Measurements from ENCODE around the gene DUSP2. TPM values are rescaled to one million over a fixed set of nuclear protein-coding genes. Genes with fewer than 3 reads are reported as not detected.

Gene DUSP2
- total and polyA plus RNA-seq, 9 of the 15 experiments (the other 6 are each of a cell fraction or from before 2014, with no cell fraction given) = 0.04 to 0.18 TPM; not detected in 7

GRCh38 chr2:96128456-96128855, 16.8 kb downstream of the DUSP2 start:
- FAIRE-seq (no peak), ATAC-seq (no peak), DNase-seq (ENCODE audit: extremely low read depth in 1 of 4, low spot score in 3 of 4) (no peak)
- Histone ChIP-seq H2AFZ (ENCODE audit: low read depth, low read length) (no peak overlapping the region), H3K4me2 (ENCODE audit: insufficient read depth, low read length) (no peak overlapping the region), H3K4me3 (no peak overlapping the region), H3K27ac (ENCODE audit: extremely low read depth, low read depth, low read length) (no peak overlapping the region), H3K27me3 (ENCODE audit: control insufficient read depth in 2 of 2, insufficient read depth in 2 of 2, low read length in 2 of 2) (peaks cover 44 to 75% of the 10 kb centered on the region in 2 experiments), H3K9me3 (replicated peaks; ENCODE audit: control insufficient read depth, insufficient read depth, low read depth, low read length) (no peaks in the 10 kb centered on the region), H3K9ac (ENCODE audit: insufficient read depth in 1 of 2, low read depth in 2 of 2, low read length in 2 of 2) (no peak overlapping the region), H3K36me3 (ENCODE audit: control insufficient read depth, insufficient read depth, low read length) (no peaks in the 10 kb centered on the region), H3K79me2 (ENCODE audit: control insufficient read depth, insufficient read depth, low read length) (no peaks in the 10 kb centered on the region), H3K9me1 (ENCODE audit: control insufficient read depth, insufficient read depth, low read length) (no peaks in the 10 kb centered on the region), H4K20me1 (replicated peaks; ENCODE audit: control insufficient read depth, insufficient read depth, low read length) (peaks cover 11% of the 10 kb centered on the region; the same call in 1 of the 2 replicates), H3K4me1 (replicated peaks in 1 of 2; ENCODE audit: control insufficient read depth in 2 of 2, insufficient read depth in 2 of 2, low read length in 2 of 2) (peaks cover 0 to 11% of the 10 kb centered on the region in 2 experiments; a peak in 2 of 5 replicates)
- 2% methylated on average over 6 of the region's 6 CpGs for WGBS (ENCODE audit: insufficient coverage, low coverage, missing lambda C conversion rate)
- no TSS peak for BruUV-seq (replicated peaks)
- TF ChIP-seq, protein P1, sequence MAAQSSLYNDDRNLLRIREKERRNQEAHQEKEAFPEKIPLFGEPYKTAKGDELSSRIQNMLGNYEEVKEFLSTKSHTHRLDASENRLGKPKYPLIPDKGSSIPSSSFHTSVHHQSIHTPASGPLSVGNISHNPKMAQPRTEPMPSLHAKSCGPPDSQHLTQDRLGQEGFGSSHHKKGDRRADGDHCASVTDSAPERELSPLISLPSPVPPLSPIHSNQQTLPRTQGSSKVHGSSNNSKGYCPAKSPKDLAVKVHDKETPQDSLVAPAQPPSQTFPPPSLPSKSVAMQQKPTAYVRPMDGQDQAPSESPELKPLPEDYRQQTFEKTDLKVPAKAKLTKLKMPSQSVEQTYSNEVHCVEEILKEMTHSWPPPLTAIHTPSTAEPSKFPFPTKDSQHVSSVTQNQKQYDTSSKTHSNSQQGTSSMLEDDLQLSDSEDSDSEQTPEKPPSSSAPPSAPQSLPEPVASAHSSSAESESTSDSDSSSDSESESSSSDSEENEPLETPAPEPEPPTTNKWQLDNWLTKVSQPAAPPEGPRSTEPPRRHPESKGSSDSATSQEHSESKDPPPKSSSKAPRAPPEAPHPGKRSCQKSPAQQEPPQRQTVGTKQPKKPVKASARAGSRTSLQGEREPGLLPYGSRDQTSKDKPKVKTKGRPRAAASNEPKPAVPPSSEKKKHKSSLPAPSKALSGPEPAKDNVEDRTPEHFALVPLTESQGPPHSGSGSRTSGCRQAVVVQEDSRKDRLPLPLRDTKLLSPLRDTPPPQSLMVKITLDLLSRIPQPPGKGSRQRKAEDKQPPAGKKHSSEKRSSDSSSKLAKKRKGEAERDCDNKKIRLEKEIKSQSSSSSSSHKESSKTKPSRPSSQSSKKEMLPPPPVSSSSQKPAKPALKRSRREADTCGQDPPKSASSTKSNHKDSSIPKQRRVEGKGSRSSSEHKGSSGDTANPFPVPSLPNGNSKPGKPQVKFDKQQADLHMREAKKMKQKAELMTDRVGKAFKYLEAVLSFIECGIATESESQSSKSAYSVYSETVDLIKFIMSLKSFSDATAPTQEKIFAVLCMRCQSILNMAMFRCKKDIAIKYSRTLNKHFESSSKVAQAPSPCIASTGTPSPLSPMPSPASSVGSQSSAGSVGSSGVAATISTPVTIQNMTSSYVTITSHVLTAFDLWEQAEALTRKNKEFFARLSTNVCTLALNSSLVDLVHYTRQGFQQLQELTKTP (IDR thresholded peaks at IDR 0.05; ENCODE audit: low read depth in 1 of 2, partially characterized antibody in 2 of 2) = no peak
- TF ChIP-seq, protein P2, sequence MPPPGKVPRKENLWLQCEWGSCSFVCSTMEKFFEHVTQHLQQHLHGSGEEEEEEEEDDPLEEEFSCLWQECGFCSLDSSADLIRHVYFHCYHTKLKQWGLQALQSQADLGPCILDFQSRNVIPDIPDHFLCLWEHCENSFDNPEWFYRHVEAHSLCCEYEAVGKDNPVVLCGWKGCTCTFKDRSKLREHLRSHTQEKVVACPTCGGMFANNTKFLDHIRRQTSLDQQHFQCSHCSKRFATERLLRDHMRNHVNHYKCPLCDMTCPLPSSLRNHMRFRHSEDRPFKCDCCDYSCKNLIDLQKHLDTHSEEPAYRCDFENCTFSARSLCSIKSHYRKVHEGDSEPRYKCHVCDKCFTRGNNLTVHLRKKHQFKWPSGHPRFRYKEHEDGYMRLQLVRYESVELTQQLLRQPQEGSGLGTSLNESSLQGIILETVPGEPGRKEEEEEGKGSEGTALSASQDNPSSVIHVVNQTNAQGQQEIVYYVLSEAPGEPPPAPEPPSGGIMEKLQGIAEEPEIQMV (tag; conservative IDR thresholded peaks at IDR 0.05; ENCODE audit: low read depth) = no peak
- TF ChIP-seq ZNF586 (CRISPR knock-in tag; conservative IDR thresholded peaks at IDR 0.05) (no peak), NFE2 (IDR thresholded peaks at IDR 0.05; ENCODE audit: low read depth) (no peak), TCF7 (IDR thresholded peaks at IDR 0.05; ENCODE audit: borderline replicate concordance) (no peak), HDAC8 (tag; IDR thresholded peaks at IDR 0.05) (no peak), LARP7 (IDR thresholded peaks at IDR 0.05) (no peak), SMAD2 (IDR thresholded peaks at IDR 0.05; ENCODE audit: low read depth, low read length) (no peak), ZNF507 (tag; conservative IDR thresholded peaks at IDR 0.05) (no peak)
- TF ChIP-seq, protein P3, sequence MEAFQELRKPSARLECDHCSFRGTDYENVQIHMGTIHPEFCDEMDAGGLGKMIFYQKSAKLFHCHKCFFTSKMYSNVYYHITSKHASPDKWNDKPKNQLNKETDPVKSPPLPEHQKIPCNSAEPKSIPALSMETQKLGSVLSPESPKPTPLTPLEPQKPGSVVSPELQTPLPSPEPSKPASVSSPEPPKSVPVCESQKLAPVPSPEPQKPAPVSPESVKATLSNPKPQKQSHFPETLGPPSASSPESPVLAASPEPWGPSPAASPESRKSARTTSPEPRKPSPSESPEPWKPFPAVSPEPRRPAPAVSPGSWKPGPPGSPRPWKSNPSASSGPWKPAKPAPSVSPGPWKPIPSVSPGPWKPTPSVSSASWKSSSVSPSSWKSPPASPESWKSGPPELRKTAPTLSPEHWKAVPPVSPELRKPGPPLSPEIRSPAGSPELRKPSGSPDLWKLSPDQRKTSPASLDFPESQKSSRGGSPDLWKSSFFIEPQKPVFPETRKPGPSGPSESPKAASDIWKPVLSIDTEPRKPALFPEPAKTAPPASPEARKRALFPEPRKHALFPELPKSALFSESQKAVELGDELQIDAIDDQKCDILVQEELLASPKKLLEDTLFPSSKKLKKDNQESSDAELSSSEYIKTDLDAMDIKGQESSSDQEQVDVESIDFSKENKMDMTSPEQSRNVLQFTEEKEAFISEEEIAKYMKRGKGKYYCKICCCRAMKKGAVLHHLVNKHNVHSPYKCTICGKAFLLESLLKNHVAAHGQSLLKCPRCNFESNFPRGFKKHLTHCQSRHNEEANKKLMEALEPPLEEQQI (IDR thresholded peaks at IDR 0.05) = no peak
- ChIA-PET CTCF (ENCODE audit: low intra/inter-chr PET ratio) (no interaction called here), POLR2A (interaction anchor here (1.0 kb wide), 1 partner anchor 10 kb away, joined by 3 read pairs; no protein-coding TSS in a partner anchor)
- intact Hi-C loops (cut with micrococcal nuclease) (no loop called here), in situ Hi-C loops (cut with MboI) (no loop called here)

Measured in K562 (cell line).